RWPE1 (cell line): Measurements from ENCODE around the gene HBM.

Experiments
- CTCF ChIA-PET: fragments of 350-600 bp; sonication (Branson Sonifier 250); formaldehyde crosslinking; extraction: SDS; loops from one replicate; lab custom pipeline; 2021; lab: Yijun Ruan, JAX
- POLR2A ChIA-PET: fragments of 400-600 bp; formaldehyde crosslinking; extraction: SDS; loops from one replicate; lab custom pipeline; 2020; ENCODE audit warnings: antibody characterized with exemption; ENCODE audit not compliant: low non-redundant PET; lab: Yijun Ruan, JAX
- DNase-seq: peaks from one replicate; pipeline ENCODE4 v3.0.0; 2012; ENCODE audit warnings: low spot score
- H3K27ac ChIP-seq: fragments of 450-650 bp; 2 replicates; pipeline ENCODE4 v1.5.1; 2017
- TF ChIP-seq, protein P1 (sequence below): fragments of 450-650 bp; conservative IDR thresholded peaks from 2 replicates; pipeline ENCODE4 v1.5.1; 2017; ENCODE audit warnings: low read depth, mild to moderate bottlenecking

Gene HBM

GRCh38 chr16:179211-180092, 13.7 kb downstream of the HBM start:
- no peak for DNase-seq
- no peak overlapping the region for H3K27ac ChIP-seq
- ChIA-PET CTCF (interaction anchor here (1.0 to 1.3 kb wide), 3 partner anchors 12 to 72 kb away, joined by 3 to 5 read pairs (median 3); no protein-coding TSS in a partner anchor), POLR2A (no interaction called here)
- TF ChIP-seq, protein P1, sequence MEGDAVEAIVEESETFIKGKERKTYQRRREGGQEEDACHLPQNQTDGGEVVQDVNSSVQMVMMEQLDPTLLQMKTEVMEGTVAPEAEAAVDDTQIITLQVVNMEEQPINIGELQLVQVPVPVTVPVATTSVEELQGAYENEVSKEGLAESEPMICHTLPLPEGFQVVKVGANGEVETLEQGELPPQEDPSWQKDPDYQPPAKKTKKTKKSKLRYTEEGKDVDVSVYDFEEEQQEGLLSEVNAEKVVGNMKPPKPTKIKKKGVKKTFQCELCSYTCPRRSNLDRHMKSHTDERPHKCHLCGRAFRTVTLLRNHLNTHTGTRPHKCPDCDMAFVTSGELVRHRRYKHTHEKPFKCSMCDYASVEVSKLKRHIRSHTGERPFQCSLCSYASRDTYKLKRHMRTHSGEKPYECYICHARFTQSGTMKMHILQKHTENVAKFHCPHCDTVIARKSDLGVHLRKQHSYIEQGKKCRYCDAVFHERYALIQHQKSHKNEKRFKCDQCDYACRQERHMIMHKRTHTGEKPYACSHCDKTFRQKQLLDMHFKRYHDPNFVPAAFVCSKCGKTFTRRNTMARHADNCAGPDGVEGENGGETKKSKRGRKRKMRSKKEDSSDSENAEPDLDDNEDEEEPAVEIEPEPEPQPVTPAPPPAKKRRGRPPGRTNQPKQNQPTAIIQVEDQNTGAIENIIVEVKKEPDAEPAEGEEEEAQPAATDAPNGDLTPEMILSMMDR = no peak

GRCh38 chr16:180101-180675, 14.4 kb downstream of the HBM start, which contains the start of gene HBQ1:
Gene HBQ1, plus strand, starts transcription at chr16:180459. Its CDS starts 28 bp downstream, at chr16:180487.
- H3K27ac ChIP-seq = no peak within 1 kb of the TSS
- POLR2A ChIA-PET = no interaction called here
- TF ChIP-seq, protein P1 = peak; percentile 28; the same call in 1 of the 2 replicates
- DNase-seq = no peak
- CTCF ChIA-PET = interaction anchor here (0.5 to 1.3 kb wide), 7 partner anchors 10 to 73 kb away, joined by 3 to 8 read pairs (median 3); no protein-coding TSS in a partner anchor

DNA sequence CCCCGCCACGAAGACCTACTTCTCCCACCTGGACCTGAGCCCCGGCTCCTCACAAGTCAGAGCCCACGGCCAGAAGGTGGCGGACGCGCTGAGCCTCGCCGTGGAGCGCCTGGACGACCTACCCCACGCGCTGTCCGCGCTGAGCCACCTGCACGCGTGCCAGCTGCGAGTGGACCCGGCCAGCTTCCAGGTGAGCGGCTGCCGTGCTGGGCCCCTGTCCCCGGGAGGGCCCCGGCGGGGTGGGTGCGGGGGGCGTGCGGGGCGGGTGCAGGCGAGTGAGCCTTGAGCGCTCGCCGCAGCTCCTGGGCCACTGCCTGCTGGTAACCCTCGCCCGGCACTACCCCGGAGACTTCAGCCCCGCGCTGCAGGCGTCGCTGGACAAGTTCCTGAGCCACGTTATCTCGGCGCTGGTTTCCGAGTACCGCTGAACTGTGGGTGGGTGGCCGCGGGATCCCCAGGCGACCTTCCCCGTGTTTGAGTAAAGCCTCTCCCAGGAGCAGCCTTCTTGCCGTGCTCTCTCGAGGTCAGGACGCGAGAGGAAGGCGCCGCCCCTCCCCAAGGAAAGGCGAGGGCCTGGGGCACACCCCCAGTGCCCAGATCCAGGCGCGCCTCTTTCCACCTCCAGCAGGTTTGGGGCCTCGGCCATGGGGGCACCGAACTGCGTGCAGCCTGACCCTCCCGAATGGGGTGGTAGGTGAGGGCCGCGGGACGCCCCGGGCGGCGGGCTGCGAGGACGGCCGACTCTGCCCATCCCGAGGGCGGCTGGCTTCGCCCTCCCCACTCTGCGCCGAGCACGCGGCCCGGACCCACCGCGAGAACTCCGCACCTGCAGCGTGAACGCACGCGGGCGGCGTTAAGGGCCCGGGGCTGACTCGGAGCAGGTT, 15.1 kb downstream of the HBM start:
- DNase-seq = peak; percentile 78
- ChIA-PET POLR2A (no interaction called here), CTCF (interaction anchor here (0.5 to 1.4 kb wide), 10 partner anchors 11 to 111 kb away, joined by 3 to 8 read pairs (median 5); no protein-coding TSS in a partner anchor)
- TF ChIP-seq, protein P1 = no peak
- no peak overlapping the region for H3K27ac ChIP-seq

DNA sequence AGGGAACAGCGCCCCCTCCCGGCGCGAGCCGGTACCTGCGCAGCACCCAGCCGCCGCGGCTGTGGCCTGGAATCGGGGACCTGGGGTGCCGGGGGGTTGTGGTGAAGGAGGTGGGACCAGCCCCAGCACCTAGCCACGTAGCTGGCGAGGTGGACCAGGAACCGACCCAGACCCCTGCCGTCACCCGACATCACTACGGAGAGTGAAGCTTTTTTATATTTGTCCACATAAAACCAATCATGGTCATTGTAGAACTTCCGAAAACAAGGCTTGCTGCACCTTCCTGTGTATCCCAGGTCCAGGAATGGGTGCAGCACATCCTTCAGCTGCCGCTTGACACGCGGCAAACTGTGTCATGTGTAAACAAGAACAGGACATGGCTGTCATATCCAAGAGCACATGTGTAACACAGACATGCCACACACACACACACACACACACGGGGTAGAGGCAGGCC, 15.8 kb downstream of the HBM start:
- no peak for DNase-seq
- ChIA-PET CTCF (interaction anchor here (0.6 to 1.4 kb wide), 8 partner anchors 10 to 112 kb away, joined by 3 to 7 read pairs (median 4); partner anchors contain the start of gene HBM), POLR2A (no interaction called here)
- TF ChIP-seq, protein P1 = peak; percentile 95
- no peak overlapping the region for H3K27ac ChIP-seq

DNA sequence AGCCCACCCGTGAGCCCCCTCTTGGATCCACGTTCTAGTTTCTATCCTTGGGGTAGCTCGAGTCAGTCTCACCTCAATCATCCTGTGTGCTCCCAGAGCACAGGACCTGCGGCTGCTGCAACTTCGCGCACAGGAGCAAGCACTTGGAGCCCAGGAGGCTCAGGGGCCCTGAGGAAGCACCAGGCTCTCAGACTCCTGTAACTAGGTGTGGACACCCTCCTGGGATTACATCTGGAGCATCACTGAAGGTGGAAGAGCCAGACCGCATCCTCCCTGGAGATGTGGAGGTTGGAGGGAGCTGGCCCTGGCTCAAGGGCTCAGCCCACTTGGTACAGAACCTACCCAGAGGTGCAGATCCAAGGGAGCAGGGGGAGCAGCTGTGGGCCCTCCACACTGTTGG, 17.2 kb downstream of the HBM start:
- ChIA-PET CTCF (interaction anchor here (0.7 to 1.4 kb wide), 3 partner anchors 76 to 179 kb away, joined by 4 to 6 read pairs (median 5); no protein-coding TSS in a partner anchor), POLR2A (no interaction called here)
- TF ChIP-seq, protein P1 = no peak
- H3K27ac ChIP-seq = peak overlapping the region; percentile 10; the same call in 1 of the 2 replicates
- no peak for DNase-seq
